GM19240 (cell line): Measurements from ENCODE around the gene AGMO.

ENCODE experiments used
- DNase-seq: peaks from one replicate; pipeline ENCODE4 v3.0.0; 2011; ENCODE audit warnings: low spot score; ENCODE audit not compliant: insufficient read length

Gene AGMO

GRCh38 chr7:15399441-15399840, 162.4 kb downstream of the AGMO start:
- no peak for DNase-seq

GRCh38 chr7:15397922-15398760, 163.7 kb downstream of the AGMO start:
- DNase-seq = no peak

DNA sequence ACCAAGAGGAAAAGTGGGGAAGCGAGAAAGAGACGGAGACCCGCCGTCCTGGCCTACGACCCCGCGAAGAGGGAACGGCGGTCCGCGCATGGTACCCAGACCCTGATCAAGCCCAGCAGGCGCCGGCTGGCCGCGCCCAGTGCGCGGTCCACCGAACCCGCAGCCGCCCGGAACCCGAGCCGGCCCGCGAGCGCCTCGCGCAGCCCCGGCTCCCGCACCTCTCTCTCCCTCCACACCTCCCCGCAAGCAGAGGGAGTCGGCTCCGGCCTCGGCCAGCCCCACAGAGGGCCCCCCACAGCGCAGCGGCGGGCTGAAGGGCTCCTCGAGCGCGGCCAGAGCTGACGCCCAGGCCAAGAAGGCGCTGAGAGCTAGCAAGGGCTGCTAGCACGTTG, 164.7 kb downstream of the AGMO start:
- no peak for DNase-seq

GRCh38 chr7:15396210-15397158, 165.3 kb downstream of the AGMO start:
- DNase-seq = no peak

GRCh38 chr7:15389073-15389472, 172.7 kb downstream of the AGMO start:
- DNase-seq = no peak

GRCh38 chr7:15378494-15379145, 183.2 kb downstream of the AGMO start:
- DNase-seq = no peak

GRCh38 chr7:15376600-15376999, 185.2 kb downstream of the AGMO start:
- no peak for DNase-seq

DNA sequence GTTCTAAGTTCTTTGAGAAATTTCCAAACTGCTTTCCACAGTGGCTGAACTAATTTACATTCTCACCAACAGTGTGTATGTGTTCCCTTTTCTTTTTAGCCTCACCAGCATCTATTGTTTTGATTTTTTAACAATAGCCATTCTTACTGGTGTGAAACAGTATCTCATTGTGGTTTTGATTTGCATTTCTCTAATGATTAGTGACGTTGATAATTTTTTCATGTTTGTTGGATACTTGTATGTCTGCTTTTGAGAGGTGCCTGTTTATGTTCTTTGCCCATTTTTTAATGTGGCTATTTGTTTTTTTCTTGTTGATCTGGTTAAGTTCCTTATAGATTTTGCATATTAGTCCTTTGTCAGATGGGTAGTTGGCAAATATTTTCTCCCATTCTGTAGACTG, 191.4 kb downstream of the AGMO start:
- DNase-seq = no peak

DNA sequence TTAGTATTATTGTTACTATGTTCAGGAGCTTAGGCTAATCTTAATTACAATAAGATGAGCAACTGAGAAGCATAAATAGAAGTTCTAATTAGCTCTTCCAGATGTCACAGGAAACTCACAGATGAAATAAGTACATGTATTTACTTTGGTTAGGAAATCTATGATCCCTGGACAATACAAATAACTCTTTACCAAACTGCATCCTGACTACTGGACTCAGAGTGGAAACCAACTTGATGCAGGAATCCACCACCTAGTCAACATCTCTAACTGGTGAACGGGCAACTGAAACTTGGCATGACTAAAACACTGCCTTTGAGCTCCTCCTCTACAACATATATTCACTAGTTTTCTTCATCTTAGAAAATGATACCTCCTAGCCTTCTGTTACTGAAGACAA, 193.2 kb downstream of the AGMO start:
- DNase-seq = no peak

DNA sequence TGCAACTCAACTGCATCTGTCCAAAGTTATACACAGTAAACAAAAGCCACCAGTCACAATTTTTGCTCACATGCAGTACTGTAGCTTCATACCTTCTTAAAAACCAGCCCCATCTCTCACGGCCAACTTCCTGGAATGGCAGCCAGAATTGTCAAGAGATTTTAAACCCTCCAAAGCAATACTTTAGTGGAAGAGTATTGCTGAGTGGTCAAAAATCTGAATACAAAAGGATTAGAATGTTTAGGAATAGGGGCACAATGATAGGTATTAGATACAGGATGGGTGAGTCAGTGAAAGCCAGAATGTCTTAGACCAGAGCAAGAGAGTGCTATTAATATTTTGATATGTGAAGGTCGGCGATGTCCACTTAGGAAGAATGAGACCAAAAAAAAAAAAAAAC, 193.9 kb downstream of the AGMO start:
- DNase-seq = no peak

- no peak for DNase-seq
These were observed 203.7 kb downstream of the AGMO start for GRCh38 chr7:15358112-15358511.

- DNase-seq = no peak
These were observed 209.2 kb downstream of the AGMO start for GRCh38 chr7:15352421-15353206.

- no peak for DNase-seq
These were observed 216.6 kb downstream of the AGMO start for GRCh38 chr7:15345216-15345615.

- DNase-seq = no peak
These were observed 220.0 kb downstream of the AGMO start for GRCh38 chr7:15341817-15342216.

DNA sequence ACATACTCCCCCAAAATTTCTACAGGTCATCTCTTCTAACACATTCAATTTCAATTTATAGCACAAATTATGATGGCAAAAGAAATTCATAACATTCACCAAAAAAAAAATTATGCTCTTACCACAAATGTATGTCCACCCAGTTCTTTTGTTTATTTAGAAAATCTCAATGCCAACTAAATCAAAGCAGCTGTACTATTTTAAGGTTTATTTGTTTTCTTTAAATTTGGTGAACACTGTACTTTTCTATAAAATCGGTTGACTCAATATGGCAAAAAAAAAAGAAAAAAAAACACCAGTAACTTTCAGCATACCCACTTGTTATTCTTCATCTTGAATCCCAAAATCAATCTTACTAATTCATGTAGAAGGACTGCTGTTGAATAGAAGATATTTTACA, 225.7 kb downstream of the AGMO start:
- no peak for DNase-seq

DNA sequence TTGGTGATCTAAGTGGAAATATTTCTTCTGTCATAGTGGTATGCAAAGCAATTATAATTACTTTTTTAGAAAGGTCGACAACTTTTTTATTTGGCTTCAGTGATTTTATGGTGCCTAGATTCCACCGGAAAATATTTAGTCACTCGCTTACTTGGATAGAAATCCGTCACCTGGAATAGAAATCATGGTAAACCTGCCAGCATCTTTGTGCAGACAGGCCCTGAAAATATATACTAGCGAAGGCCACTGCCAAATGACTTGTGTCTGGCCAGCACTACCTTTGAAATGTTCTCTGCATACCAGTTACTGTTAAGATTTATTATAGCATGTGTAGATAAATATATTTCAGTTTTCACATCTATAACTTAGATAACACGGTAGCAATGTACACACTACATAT, 226.4 kb downstream of the AGMO start:
- DNase-seq = no peak

DNA sequence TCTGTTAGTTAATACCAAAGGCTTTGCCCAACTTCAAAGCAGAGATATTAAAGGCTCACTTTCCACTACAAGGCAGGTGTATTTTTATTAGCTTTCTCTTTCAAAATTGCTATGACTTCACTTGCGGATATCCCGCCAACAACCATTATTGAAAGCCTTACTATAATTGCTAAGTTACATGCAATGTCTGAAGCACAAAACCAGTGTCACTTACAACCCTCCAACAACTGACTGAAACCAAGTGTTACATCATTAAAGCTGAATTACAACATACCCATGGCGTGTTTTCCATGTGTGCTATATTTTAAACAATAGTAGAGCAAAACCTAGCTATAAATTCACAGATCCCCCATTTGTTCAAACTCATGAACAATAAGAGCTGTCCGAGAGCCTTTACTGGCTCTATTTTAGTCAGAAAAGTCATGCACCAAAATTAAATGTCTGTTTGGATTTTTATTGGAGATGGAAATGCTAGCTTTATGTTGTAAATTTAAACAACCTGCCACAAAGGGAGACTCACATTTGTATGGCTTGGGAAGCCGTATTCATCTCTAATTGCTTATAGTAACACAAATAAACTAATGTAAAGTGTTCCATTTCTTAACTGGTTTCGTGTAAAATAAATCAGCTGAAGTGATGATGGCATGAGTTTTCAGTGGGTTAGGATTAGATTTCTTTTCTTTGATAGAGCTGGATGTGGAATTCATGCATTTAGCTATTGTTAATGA, 227.1 kb downstream of the AGMO start:
- no peak for DNase-seq

DNA sequence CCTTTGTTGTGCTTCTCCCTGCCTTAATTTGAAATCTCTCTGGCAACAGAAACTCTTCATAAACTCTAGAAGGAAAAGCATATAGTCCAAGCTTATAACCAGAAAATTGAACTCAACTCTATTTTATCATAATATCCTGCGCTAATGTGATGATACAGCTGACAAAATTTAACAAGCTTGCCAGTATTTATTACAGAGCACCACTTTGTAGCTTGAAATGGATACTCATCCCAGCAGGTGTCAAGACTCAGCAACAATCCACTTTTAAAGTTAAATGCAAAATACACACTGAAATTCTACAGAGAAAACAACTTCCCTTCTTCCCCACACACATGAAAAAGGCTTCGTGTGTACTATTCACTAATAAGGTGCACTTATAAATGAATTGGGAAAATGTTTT, 228.9 kb downstream of the AGMO start:
- no peak for DNase-seq

- no peak for DNase-seq
These were observed 230.9 kb downstream of the AGMO start for GRCh38 chr7:15330943-15331342.

- DNase-seq = no peak
These were observed 234.8 kb downstream of the AGMO start for GRCh38 chr7:15327001-15327400.
